Uterus (tissue), 2 donors: Measurements from ENCODE around the gene TRUB2.

Source experiments
- POLR2A ChIP-seq, 2 donors: fragments of 450-650 bp; IDR thresholded peaks; one replicate each; pipeline ENCODE4 v1.6.1; 2016; ENCODE audit warnings: antibody characterized with exemption in 2 of 2, mild to moderate bottlenecking in 1 of 2, moderate library complexity in 1 of 2
- TF ChIP-seq, protein P1 (sequence below), 4 experiments: fragments of 200-600 bp in 2 of 4; fragments of 450-650 bp in 2 of 4; sonication (generic) in 2 of 4; IDR thresholded peaks; one replicate each; pipeline ENCODE4 v1.5.1; 2016 to 2019; ENCODE audit warnings: antibody characterized with exemption in 4 of 4, mild to moderate bottlenecking in 2 of 4, moderate library complexity in 1 of 4

DNA sequence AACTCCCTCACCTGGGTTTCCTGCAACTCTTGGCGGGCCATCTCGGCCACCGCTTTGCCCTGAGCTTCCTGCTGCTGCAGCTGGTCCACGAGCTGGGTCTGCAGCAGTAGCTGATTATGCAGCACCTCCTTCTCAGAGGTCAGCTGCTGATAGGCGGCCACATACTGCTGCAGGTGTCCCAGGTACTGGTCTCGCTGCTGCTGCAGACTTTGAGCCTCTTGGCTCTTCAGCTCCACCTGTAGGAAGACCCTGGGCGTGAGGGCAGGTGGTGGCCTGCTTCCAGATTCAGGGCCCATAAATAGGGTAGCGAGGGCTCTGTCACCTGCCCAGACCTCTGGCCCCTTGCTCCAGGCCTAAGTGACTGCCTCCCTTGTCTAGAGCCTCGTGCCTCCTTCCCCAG is 63.1 kb downstream of the TRUB2 start:
- TF ChIP-seq POLR2A (IDR thresholded peaks at IDR 0.05), result no peak
- TF ChIP-seq, protein P1, sequence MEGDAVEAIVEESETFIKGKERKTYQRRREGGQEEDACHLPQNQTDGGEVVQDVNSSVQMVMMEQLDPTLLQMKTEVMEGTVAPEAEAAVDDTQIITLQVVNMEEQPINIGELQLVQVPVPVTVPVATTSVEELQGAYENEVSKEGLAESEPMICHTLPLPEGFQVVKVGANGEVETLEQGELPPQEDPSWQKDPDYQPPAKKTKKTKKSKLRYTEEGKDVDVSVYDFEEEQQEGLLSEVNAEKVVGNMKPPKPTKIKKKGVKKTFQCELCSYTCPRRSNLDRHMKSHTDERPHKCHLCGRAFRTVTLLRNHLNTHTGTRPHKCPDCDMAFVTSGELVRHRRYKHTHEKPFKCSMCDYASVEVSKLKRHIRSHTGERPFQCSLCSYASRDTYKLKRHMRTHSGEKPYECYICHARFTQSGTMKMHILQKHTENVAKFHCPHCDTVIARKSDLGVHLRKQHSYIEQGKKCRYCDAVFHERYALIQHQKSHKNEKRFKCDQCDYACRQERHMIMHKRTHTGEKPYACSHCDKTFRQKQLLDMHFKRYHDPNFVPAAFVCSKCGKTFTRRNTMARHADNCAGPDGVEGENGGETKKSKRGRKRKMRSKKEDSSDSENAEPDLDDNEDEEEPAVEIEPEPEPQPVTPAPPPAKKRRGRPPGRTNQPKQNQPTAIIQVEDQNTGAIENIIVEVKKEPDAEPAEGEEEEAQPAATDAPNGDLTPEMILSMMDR (IDR thresholded peaks at IDR 0.05), result no peak
